Glutamatergic neuron (in vitro differentiated cells): ENCODE measurements around the gene ZMPSTE24. TPM values are rescaled to one million over a fixed set of nuclear protein-coding genes. Genes with fewer than 3 reads are reported as not detected.
"Not testable (repeated sequence)": the region's sequence is repeated elsewhere in the genome, so short reads cannot be mapped to it uniquely, and the experiment has no call there.

Source experiments
- DNase-seq: peaks from one replicate; pipeline ENCODE4 v3.0.0; 2022
- H3K27ac Mint-ChIP-seq: one replicate; pipeline ENCODE4 v1.8.0; 2020; ENCODE audit warnings: mild to moderate bottlenecking, mixed read lengths, inconsistent platforms; ENCODE audit not compliant: unreplicated experiment
- H3K27me3 Mint-ChIP-seq: one replicate; pipeline ENCODE4 v1.8.0; 2020; ENCODE audit warnings: mild to moderate bottlenecking, moderate library complexity, mixed read lengths, inconsistent platforms; ENCODE audit not compliant: unreplicated experiment
- H3K36me3 Mint-ChIP-seq: one replicate; pipeline ENCODE4 v1.8.0; 2020; ENCODE audit warnings: mild to moderate bottlenecking, mixed read lengths, inconsistent platforms; ENCODE audit not compliant: unreplicated experiment
- H3K4me1 Mint-ChIP-seq: one replicate; pipeline ENCODE4 v1.8.0; 2020; ENCODE audit warnings: mild to moderate bottlenecking, low read depth, mixed read lengths, inconsistent platforms; ENCODE audit not compliant: unreplicated experiment
- H3K4me3 Mint-ChIP-seq: one replicate; pipeline ENCODE4 v1.8.0; 2020; ENCODE audit warnings: mild to moderate bottlenecking, mixed read lengths, inconsistent platforms; ENCODE audit not compliant: unreplicated experiment
- H3K9me3 Mint-ChIP-seq: one replicate; pipeline ENCODE4 v1.8.0; 2020; ENCODE audit warnings: mild to moderate bottlenecking, moderate library complexity, mixed read lengths, inconsistent platforms; ENCODE audit not compliant: unreplicated experiment
- CTCF ChIP-seq: fragments of 200-600 bp; sonication (generic); IDR thresholded peaks from one replicate; pipeline ENCODE4 v1.5.0; 2021; ENCODE audit not compliant: partially characterized antibody, unreplicated experiment
- total RNA-seq: library from RNA; stranded (reverse); fragmentation: NEBNext Ultra II Directional; extraction: Animal tissue kit (Norgen Biotek cat#: 25700); gene quantifications from one replicate; pipeline ENCODE4 v1.2.1, GENCODE V29; 2021; ENCODE audit not compliant: unreplicated experiment

Gene ZMPSTE24
- total RNA-seq, 1 donor from 2014 or later, result 32.8 TPM

GRCh38 chr1:40341491-40342380, 83.7 kb downstream of the ZMPSTE24 start:
- no peaks in the 10 kb centered on the region for H3K9me3 Mint-ChIP-seq
- peaks cover 8% of the 10 kb centered on the region for H3K27me3 Mint-ChIP-seq
- H3K36me3 Mint-ChIP-seq, result no peaks in the 10 kb centered on the region
- no peak overlapping the region for H3K27ac Mint-ChIP-seq
- DNase-seq, result no peak
- H3K4me3 Mint-ChIP-seq, result no peak overlapping the region
- H3K4me1 Mint-ChIP-seq, result no peaks in the 10 kb centered on the region
- no peak for TF ChIP-seq CTCF

GRCh38 chr1:40342381-40342717, 84.3 kb downstream of the ZMPSTE24 start:
- H3K9me3 Mint-ChIP-seq, H3K27me3 Mint-ChIP-seq, H3K4me3 Mint-ChIP-seq, H3K27ac Mint-ChIP-seq, DNase-seq, H3K36me3 Mint-ChIP-seq, H3K4me1 Mint-ChIP-seq: not testable (repeated sequence)

Other genes starting within 250 kb of the ZMPSTE24 start
- gene CAP1, start 217.5 kb upstream of the ZMPSTE24 start, total RNA-seq, result 293 TPM
- gene PPT1, start 161.0 kb upstream of the ZMPSTE24 start, total RNA-seq, result 32.5 TPM
- 15.0 TPM for gene RLF, start 96.8 kb upstream of the ZMPSTE24 start, total RNA-seq
- not detected for gene TMCO2, start 10.3 kb upstream of the ZMPSTE24 start, total RNA-seq
- 3.3 TPM for gene COL9A2, start 59.0 kb downstream of the ZMPSTE24 start, total RNA-seq
- gene SMAP2, start 115.5 kb downstream of the ZMPSTE24 start, total RNA-seq, result 25.2 TPM
- gene ZFP69B, start 192.2 kb downstream of the ZMPSTE24 start, total RNA-seq, result 10.7 TPM
- 5.0 TPM for gene ZFP69, start 219.1 kb downstream of the ZMPSTE24 start, total RNA-seq